A673 (cell line): ENCODE measurements around the gene PDE8B. TPM values are rescaled to one million over a fixed set of nuclear protein-coding genes. Genes with fewer than 3 reads are reported as not detected.

Experiments
- BruUV-seq: library from RNA; stranded (reverse); fragments of 400-500 nt; replicated peaks from 2 replicates; lab custom pipeline; 2021; lab: Mats Ljungman, UMichigan
- CTCF ChIA-PET: fragments of 300-600 bp; sonication (Branson Sonifier 250); formaldehyde crosslinking; loops from one replicate; lab custom pipeline; 2022; ENCODE audit warnings: antibody characterized with exemption; lab: Charles Lee
- POLR2A ChIA-PET: fragments of 300-600 bp; sonication (Branson Sonifier 250); formaldehyde crosslinking; loops from one replicate; lab custom pipeline; 2022; ENCODE audit warnings: antibody characterized with exemption; ENCODE audit not compliant: low non-redundant PET; lab: Charles Lee
- DNase-seq: peaks from one replicate; pipeline ENCODE4 v3.0.0-alpha.2; 2015; ENCODE audit warnings: low spot score
- H3K27ac ChIP-seq: fragments of 200-600 bp; sonication (generic); 2 replicates; pipeline ENCODE4 v1.5.1; 2016; ENCODE audit warnings: mixed run types, low read depth, mild to moderate bottlenecking, mixed read lengths, antibody characterized with exemption, low read length; ENCODE audit not compliant: poor library complexity, severe bottlenecking
- H3K27me3 ChIP-seq: fragments of 200-600 bp; sonication (generic); replicated peaks from 2 replicates; pipeline ENCODE4 v1.6.1; 2017; ENCODE audit warnings: mixed run types, low read depth, mild to moderate bottlenecking, mixed read lengths, antibody characterized with exemption, low read length; ENCODE audit not compliant: insufficient read depth, poor library complexity
- H3K36me3 ChIP-seq: fragments of 200-600 bp; sonication (generic); 2 replicates; pipeline ENCODE4 v1.6.1; 2016; ENCODE audit warnings: mixed run types, mild to moderate bottlenecking, mixed read lengths, antibody characterized with exemption, low read length; ENCODE audit not compliant: insufficient read depth, poor library complexity, severe bottlenecking
- H3K4me1 ChIP-seq: fragments of 200-600 bp; sonication (generic); 2 replicates; pipeline ENCODE4 v1.6.1; 2017; ENCODE audit warnings: mixed run types, mild to moderate bottlenecking, mixed read lengths, antibody characterized with exemption, low read length; ENCODE audit not compliant: insufficient read depth, poor library complexity, severe bottlenecking
- H3K4me3 ChIP-seq: fragments of 200-600 bp; sonication (generic); 2 replicates; pipeline ENCODE4 v1.5.1; 2016; ENCODE audit warnings: low read depth, mixed run types, mild to moderate bottlenecking, mixed read lengths, low read length; ENCODE audit not compliant: poor library complexity, severe bottlenecking
- H3K9me3 ChIP-seq: fragments of 200-600 bp; sonication (generic); 2 replicates; pipeline ENCODE4 v1.6.1; 2016; ENCODE audit warnings: mixed run types, low read depth, mild to moderate bottlenecking, mixed read lengths, antibody characterized with exemption, low read length; ENCODE audit not compliant: poor library complexity, severe bottlenecking
- EZH2 ChIP-seq: fragments of 200-600 bp; sonication (generic); IDR thresholded peaks from 2 replicates; pipeline ENCODE4 v1.6.1; 2017; ENCODE audit warnings: borderline replicate concordance, low read depth, mild to moderate bottlenecking, mixed read lengths, antibody characterized with exemption, low read length; ENCODE audit not compliant: poor library complexity, severe bottlenecking
- intact Hi-C: fragments of 100-400 bp; cut with micrococcal nuclease; formaldehyde crosslinking; loops from one replicate; pipeline ENCODE4 v1.10.0; 2022; ENCODE audit not compliant: unreplicated experiment
- total RNA-seq: library from RNA; stranded (reverse); gene quantifications from 2 replicates; pipeline ENCODE4 v1.2.3, GENCODE V29; 2021
- TF ChIP-seq, protein P1 (sequence below): fragments of 300-800, 200-600 bp; sonication (generic); conservative IDR thresholded peaks from 2 replicates; pipeline ENCODE4 v1.5.1; 2017; ENCODE audit warnings: low read depth, mild to moderate bottlenecking, antibody characterized with exemption, low read length, moderate library complexity, mixed read lengths

The PDE8B gene
- total RNA-seq, 1 experiment from 2014 or later, result 0.69 TPM

- POLR2A ChIA-PET, result no interaction called here
- no peaks in the 10 kb centered on the region for H3K27me3 ChIP-seq
- intact Hi-C loops, result no loop called here
- no peaks in the 10 kb centered on the region for H3K36me3 ChIP-seq
- BruUV-seq, result no TSS peak
- no peaks in the 10 kb centered on the region for H3K4me1 ChIP-seq
- TF ChIP-seq EZH2, result no peak
- TF ChIP-seq, protein P1, sequence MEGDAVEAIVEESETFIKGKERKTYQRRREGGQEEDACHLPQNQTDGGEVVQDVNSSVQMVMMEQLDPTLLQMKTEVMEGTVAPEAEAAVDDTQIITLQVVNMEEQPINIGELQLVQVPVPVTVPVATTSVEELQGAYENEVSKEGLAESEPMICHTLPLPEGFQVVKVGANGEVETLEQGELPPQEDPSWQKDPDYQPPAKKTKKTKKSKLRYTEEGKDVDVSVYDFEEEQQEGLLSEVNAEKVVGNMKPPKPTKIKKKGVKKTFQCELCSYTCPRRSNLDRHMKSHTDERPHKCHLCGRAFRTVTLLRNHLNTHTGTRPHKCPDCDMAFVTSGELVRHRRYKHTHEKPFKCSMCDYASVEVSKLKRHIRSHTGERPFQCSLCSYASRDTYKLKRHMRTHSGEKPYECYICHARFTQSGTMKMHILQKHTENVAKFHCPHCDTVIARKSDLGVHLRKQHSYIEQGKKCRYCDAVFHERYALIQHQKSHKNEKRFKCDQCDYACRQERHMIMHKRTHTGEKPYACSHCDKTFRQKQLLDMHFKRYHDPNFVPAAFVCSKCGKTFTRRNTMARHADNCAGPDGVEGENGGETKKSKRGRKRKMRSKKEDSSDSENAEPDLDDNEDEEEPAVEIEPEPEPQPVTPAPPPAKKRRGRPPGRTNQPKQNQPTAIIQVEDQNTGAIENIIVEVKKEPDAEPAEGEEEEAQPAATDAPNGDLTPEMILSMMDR, result no peak
- H3K27ac ChIP-seq, result no peak overlapping the region
- no peaks in the 10 kb centered on the region for H3K9me3 ChIP-seq
- no peak for DNase-seq
- CTCF ChIA-PET, result no interaction called here
- H3K4me3 ChIP-seq, result no peak overlapping the region
Measured at GRCh38 chr5:77262697-77263096, 52.2 kb downstream of the PDE8B start.

DNA sequence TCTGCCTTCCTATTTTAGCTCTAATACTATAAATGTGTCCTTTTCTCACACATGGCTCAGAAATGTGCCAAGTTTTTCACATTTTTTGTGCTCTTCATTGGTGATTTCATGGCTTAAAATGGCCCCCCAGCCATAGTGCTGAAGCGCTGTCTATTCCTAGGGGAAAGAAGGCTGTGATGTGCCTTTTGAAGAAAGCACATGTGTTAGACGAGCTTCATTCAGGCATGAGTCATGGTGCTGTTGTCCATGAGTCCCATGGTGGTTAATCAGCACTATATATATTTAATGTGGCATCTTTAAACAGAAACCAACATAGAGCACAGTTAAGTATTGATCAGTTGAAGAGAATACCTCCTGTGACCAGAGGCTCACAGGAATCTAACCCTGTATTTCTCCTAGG is 55.8 kb downstream of the PDE8B start:
- H3K4me3 ChIP-seq, result no peak overlapping the region
- BruUV-seq, result no TSS peak
- CTCF ChIA-PET, result no interaction called here

GRCh38 chr5:77267496-77267895 is 57.0 kb downstream of the PDE8B start:
- no peak overlapping the region for H3K27ac ChIP-seq
- TF ChIP-seq, protein P1, result no peak
- no peak for TF ChIP-seq EZH2
- no peaks in the 10 kb centered on the region for H3K36me3 ChIP-seq
- DNase-seq, result no peak
- BruUV-seq, result no TSS peak
- no peak overlapping the region for H3K4me3 ChIP-seq
- CTCF ChIA-PET, result no interaction called here
- no peaks in the 10 kb centered on the region for H3K4me1 ChIP-seq
- POLR2A ChIA-PET, result no interaction called here
- H3K9me3 ChIP-seq, result no peaks in the 10 kb centered on the region
- H3K27me3 ChIP-seq, result no peaks in the 10 kb centered on the region
- intact Hi-C loops, result no loop called here

More for the DNA sequence above, 55.8 kb downstream of the PDE8B start:
- Histone ChIP-seq H3K4me1 (no peaks in the 10 kb centered on the region), H3K27me3 (no peaks in the 10 kb centered on the region), H3K36me3 (no peaks in the 10 kb centered on the region), H3K27ac (no peak overlapping the region), H3K9me3 (no peaks in the 10 kb centered on the region)
- intact Hi-C loops, result no loop called here
- POLR2A ChIA-PET, result no interaction called here
- TF ChIP-seq, protein P1, result no peak
- no peak for TF ChIP-seq EZH2
- DNase-seq, result no peak
